GM10248 (cell line): ENCODE measurements around the gene MCM8.

Experiments used
- CTCF ChIA-PET: fragments of 300-600 bp; sonication (Branson Sonifier 250); formaldehyde crosslinking; extraction: SDS; loops from one replicate; lab custom pipeline; 2021; ENCODE audit warnings: antibody characterized with exemption; lab: Yijun Ruan, JAX
- POLR2A ChIA-PET: fragments of 350-650 bp; sonication (Branson Sonifier 250); formaldehyde crosslinking; extraction: SDS; loops from one replicate; lab custom pipeline; 2020; ENCODE audit warnings: antibody characterized with exemption; lab: Yijun Ruan, JAX
- DNase-seq: peaks from one replicate; pipeline ENCODE4 v3.0.0; 2012; ENCODE audit errors: extremely low spot score
- TF ChIP-seq, protein P1 (sequence below): IDR thresholded peaks from 2 replicates; pipeline ENCODE4 v1.5.1; 2012; ENCODE audit warnings: mild to moderate bottlenecking, low read depth; ENCODE audit errors: extremely low read depth, missing control alignments, control extremely low read depth

The MCM8 gene

DNA sequence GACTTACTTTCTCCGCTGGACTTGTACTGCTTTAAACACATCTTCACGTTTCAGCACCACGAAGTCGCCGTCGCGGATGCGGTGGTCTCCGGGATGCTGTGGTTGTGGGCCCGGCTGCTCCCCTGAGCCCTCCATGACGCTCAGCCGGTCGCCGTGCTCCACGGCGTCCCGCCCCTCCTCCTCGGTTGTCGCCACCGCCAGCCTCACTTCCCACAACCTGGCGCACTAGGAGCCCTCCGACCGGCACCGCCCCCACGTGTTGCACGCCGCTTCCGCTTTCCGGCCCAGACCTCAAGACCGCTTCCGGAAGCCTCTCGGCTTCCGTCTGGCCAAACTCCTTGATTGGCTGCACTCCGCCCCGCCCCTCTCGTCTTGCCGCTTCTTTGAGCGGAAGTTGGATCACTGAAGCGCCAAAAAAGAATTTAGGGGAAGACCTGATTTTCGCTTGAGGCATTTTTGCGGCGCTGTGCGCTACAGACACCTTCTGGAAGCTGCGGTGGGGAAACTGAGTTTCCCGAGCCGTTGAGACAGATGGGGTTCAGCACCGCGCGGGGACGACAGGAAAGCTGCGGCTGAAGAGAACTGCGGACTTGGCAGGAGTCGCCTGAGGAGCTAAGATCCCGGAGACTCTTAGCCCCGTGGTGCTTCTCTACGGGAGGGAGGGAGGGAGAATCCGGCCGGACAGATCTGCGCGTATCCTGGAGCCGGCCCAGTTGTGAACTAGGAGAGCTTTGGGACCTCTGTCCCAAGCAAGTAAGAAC, at the start of gene MCM8, which contains the start of gene TRMT6:
Gene MCM8 (plus strand): TSS at position 382 of the 761 bp plus-strand sequence. CDS start 1,364 bp downstream, outside the sequence.
Gene TRMT6 (minus strand): TSS at position 263 of the 761 bp plus-strand sequence. CDS start 128 bp downstream, at position 135.
- peak; percentile 94 for DNase-seq
- CTCF ChIA-PET = interaction anchor here (2.2 kb wide), 1 partner anchor 422 kb away, joined by 6 read pairs; no protein-coding TSS in a partner anchor
- POLR2A ChIA-PET = interaction anchor here (0.6 kb wide), 1 partner anchor 89 kb away, joined by 4 read pairs; no protein-coding TSS in a partner anchor
- TF ChIP-seq, protein P1, sequence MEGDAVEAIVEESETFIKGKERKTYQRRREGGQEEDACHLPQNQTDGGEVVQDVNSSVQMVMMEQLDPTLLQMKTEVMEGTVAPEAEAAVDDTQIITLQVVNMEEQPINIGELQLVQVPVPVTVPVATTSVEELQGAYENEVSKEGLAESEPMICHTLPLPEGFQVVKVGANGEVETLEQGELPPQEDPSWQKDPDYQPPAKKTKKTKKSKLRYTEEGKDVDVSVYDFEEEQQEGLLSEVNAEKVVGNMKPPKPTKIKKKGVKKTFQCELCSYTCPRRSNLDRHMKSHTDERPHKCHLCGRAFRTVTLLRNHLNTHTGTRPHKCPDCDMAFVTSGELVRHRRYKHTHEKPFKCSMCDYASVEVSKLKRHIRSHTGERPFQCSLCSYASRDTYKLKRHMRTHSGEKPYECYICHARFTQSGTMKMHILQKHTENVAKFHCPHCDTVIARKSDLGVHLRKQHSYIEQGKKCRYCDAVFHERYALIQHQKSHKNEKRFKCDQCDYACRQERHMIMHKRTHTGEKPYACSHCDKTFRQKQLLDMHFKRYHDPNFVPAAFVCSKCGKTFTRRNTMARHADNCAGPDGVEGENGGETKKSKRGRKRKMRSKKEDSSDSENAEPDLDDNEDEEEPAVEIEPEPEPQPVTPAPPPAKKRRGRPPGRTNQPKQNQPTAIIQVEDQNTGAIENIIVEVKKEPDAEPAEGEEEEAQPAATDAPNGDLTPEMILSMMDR = no peak

DNA sequence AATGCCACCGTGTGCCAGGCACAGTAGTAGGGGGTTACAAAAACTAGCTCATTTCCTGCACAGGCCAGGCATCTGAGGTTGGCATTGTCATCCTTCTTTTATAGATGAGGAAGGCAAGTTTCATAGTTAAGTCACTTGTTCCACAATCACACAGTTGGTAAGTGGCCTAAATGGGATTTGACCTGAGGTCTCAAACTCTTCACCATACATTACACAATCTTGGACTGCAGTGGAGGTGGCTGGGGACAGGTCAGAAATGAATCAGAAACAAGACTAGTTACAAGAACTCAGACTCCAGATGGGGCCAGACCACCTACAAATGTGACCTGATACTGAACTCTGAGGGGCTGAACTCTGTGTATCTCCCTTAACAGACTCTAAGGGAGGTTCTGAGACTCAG, 49.5 kb upstream of the MCM8 start:
- TF ChIP-seq, protein P1 = no peak
- ChIA-PET CTCF (no interaction called here), POLR2A (no interaction called here)
- DNase-seq = no peak

DNA sequence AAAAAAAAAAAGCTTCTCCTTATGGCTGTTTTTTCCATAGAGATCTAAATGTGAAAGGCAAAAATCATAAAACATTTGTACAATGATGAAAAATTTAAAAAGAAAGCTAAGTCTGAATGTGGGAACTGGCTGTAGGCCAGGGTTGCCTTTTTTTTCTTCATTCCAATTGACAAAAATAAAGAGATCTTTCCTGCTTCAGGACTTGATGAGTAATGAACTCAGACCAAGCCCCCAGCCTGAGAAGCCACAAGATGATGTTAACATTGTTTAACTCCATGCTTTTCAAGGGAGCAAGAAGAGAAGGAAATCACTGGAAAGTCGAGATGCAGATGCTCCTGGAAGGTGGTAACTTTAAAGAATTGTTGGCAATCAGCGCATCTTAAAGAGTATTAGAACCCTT, 41.5 kb upstream of the MCM8 start:
- ChIA-PET CTCF (no interaction called here), POLR2A (no interaction called here)
- TF ChIP-seq, protein P1 = no peak
- DNase-seq = no peak

DNA sequence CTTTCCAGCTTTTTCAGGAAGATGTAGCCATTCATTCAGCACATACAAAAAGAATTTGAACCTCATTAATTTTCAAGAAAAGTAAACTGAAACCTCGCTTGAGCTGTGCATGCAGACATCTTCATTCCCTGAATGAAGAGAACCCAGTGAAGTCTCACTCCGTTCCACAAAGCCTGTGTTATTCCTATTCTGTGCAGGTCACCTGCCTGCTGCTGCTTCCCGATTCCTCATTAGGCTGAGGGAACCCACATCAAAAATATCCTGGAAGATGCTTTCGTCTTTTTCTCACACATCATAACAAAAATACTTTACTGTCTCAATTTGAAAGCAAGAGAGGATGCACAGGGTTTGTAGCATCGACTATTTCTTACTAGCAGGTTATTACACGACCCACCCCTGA, 40.3 kb upstream of the MCM8 start:
- TF ChIP-seq, protein P1 = no peak
- no peak for DNase-seq
- POLR2A ChIA-PET = no interaction called here

DNA sequence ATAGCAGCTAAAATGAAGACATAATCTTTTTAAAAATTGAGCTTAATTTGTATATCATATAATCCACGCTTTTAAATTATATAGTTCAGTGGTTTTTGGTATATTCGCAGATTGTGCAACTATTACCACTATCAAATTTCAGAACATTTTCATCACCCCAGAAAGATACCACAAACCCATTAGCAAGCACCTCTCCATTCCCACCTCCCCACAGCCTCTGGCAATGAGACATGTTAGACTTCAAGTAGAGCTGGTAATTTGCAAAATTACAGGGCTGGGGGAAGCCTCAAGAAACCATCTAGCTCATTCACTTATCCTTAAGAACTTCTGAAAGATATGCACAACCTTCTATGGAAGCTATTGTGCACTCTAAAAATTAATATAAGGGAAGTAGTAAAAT, 37.3 kb upstream of the MCM8 start:
- ChIA-PET POLR2A (no interaction called here), CTCF (interaction anchor here (0.9 to 1.4 kb wide), 5 partner anchors 16 to 384 kb away, joined by 3 to 4 read pairs (median 3); no protein-coding TSS in a partner anchor)
- no peak for DNase-seq
- TF ChIP-seq, protein P1 = no peak

More for the DNA sequence above, 40.3 kb upstream of the MCM8 start:
- CTCF ChIA-PET = no interaction called here

DNA sequence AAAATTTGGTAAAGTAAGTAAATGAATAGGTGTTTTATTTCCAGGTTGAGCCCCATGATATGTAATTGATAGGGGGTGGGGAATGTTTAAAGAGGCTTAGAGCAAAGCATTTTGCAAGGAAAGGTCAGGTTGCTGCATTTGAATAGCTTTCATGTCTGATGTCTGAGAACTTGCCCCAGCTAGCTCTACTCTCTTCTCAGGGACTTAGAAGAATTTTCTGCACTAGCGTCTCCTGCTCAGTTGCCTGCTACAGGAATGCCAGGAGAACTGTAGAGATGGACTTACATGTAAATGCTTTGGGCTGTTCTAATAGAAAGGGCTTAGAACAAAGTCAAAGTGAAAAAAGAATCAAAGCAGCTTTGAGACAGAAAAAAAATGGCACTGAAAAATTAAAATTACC, 35.6 kb upstream of the MCM8 start:
- no peak for DNase-seq
- TF ChIP-seq, protein P1 = no peak
- ChIA-PET POLR2A (no interaction called here), CTCF (interaction anchor here (1.0 kb wide), 1 partner anchor 8 kb away, joined by 3 read pairs; no protein-coding TSS in a partner anchor)
